ENCODE measurements around the gene DDX39A. TPM values are rescaled to one million over a fixed set of nuclear protein-coding genes. Genes with fewer than 3 reads are reported as not detected.
A peak's percentile ranks its signal among the peaks of the same experiment; 100 is the strongest.
"Not testable (repeated sequence)": the region's sequence is repeated elsewhere in the genome, so short reads cannot be mapped to it uniquely, and the experiment has no call there.

The DDX39A gene
- 100 to 1,000 TPM; 218 to 295 TPM for total RNA-seq
- 323 TPM for polyA plus RNA-seq (ENCODE audit: insufficient read depth, low read depth, low replicate concordance)
- long read RNA-seq, donor 1, transcript DDX39A-201 (11 exons, 1,471 nt) = major isoform, 19 of 116 reads
- long read RNA-seq, donor 1, partial matches to known transcripts = 72 of 116 reads
- long read RNA-seq, donor 1, other reads (novel, unspliced or antisense) = 21 of 116 reads
- long read RNA-seq, donor 2, transcript DDX39A-201 (11 exons, 1,471 nt) = major isoform, 19 of 20 reads
- long read RNA-seq, donor 2, partial matches to known transcripts = 0 of 20 reads
- long read RNA-seq, donor 2, other reads (novel, unspliced or antisense) = 0 of 20 reads

GRCh38 chr19:14419106-14419813 lies at the start of gene DDX39A:
Gene DDX39A (minus strand): TSS chr19:14419341. CDS start chr19:14413220, 6,121 bp downstream.
- Histone ChIP-seq H3K9me3 (no peaks in the 10 kb centered on the region), H3K4me3 (peak within 1 kb of the TSS; percentile 91 to 94), H3K27ac (peak within 1 kb of the TSS; percentile 93 to 97), H3K27me3 (no peaks in the 10 kb centered on the region), H3K36me3 (ENCODE audit: low read depth, missing control alignments) (no peaks in the 10 kb centered on the region), H3K4me1 (peaks cover 15% of the 10 kb centered on the region)
- no peak for TF ChIP-seq POLR2A (IDR thresholded peaks at IDR 0.05)
- no peak for TF ChIP-seq CTCF (IDR thresholded peaks at IDR 0.05)
- WGBS, 2 donors = 0 to 1% methylated on average over 49 to 57 of the region's 57 CpGs
- intact Hi-C loops (cut with DNase I; ENCODE audit: low total_unique reads) = no loop called here
- peak; percentile 100 for DNase-seq

- H3K9me3 ChIP-seq = no peaks in the 10 kb centered on the region
- DNase-seq = no peak
- H3K4me3 ChIP-seq = no peak overlapping the region
- TF ChIP-seq POLR2A (IDR thresholded peaks at IDR 0.05) (no peak), CTCF (IDR thresholded peaks at IDR 0.05) (no peak)
- no peak overlapping the region for H3K27ac ChIP-seq
- H3K4me1 ChIP-seq = peaks cover 6% of the 10 kb centered on the region
- no peaks in the 10 kb centered on the region for H3K36me3 ChIP-seq (ENCODE audit: low read depth, missing control alignments)
- WGBS, 2 donors = 69 to 86% methylated on average over 9 of the region's 9 CpGs
- intact Hi-C loops (cut with DNase I; ENCODE audit: low total_unique reads) = no loop called here
- H3K27me3 ChIP-seq = no peaks in the 10 kb centered on the region
Measured at GRCh38 chr19:14467816-14468215, 48.7 kb upstream of the DDX39A start.

GRCh38 chr19:14467391-14467790 lies 48.2 kb upstream of the DDX39A start:
- no peaks in the 10 kb centered on the region for H3K9me3 ChIP-seq

GRCh38 chr19:14463747-14464146 lies 44.6 kb upstream of the DDX39A start:
- H3K4me3 ChIP-seq = no peak overlapping the region
- intact Hi-C loops (cut with DNase I; ENCODE audit: low total_unique reads) = no loop called here
- TF ChIP-seq CTCF (IDR thresholded peaks at IDR 0.05) = no peak
- no peak for TF ChIP-seq POLR2A (IDR thresholded peaks at IDR 0.05)
- H3K27me3 ChIP-seq = no peaks in the 10 kb centered on the region
- H3K9me3 ChIP-seq = no peaks in the 10 kb centered on the region
- WGBS, 2 donors = 92 to 95% methylated on average over 12 to 20 of the region's 21 CpGs
- H3K4me1 ChIP-seq = no peaks in the 10 kb centered on the region
- DNase-seq = no peak
- no peak overlapping the region for H3K27ac ChIP-seq
- no peaks in the 10 kb centered on the region for H3K36me3 ChIP-seq (ENCODE audit: low read depth, missing control alignments)

More at GRCh38 chr19:14467391-14467790, 48.2 kb upstream of the DDX39A start:
- no peak for DNase-seq
- no peak overlapping the region for H3K4me3 ChIP-seq
- peaks cover 5% of the 10 kb centered on the region for H3K4me1 ChIP-seq
- no peak for TF ChIP-seq POLR2A (IDR thresholded peaks at IDR 0.05)
- no peak for TF ChIP-seq CTCF (IDR thresholded peaks at IDR 0.05)
- no peaks in the 10 kb centered on the region for H3K36me3 ChIP-seq (ENCODE audit: low read depth, missing control alignments)
- WGBS, 2 donors = 82 to 83% methylated on average over 11 to 12 of the region's 12 CpGs
- no peak overlapping the region for H3K27ac ChIP-seq
- H3K27me3 ChIP-seq = no peaks in the 10 kb centered on the region
- intact Hi-C loops (cut with DNase I; ENCODE audit: low total_unique reads) = no loop called here

- intact Hi-C loops (cut with DNase I; ENCODE audit: low total_unique reads); H3K4me3 ChIP-seq; H3K4me1 ChIP-seq; H3K9me3 ChIP-seq; H3K27ac ChIP-seq; DNase-seq; H3K27me3 ChIP-seq; H3K36me3 ChIP-seq (ENCODE audit: low read depth, missing control alignments): not testable (repeated sequence)
- 93 to 96% methylated on average over 7 of the region's 7 CpGs for WGBS, 2 donors
Measured at GRCh38 chr19:14462401-14462800, 43.3 kb upstream of the DDX39A start.
